Left ventricle myocardium inferior (tissue), 1 donor: Measurements from ENCODE around the gene RFTN2. TPM values are rescaled to one million over a fixed set of nuclear protein-coding genes. Genes with fewer than 3 reads are reported as not detected.
A peak's percentile ranks its signal among the peaks of the same experiment; 100 is the strongest.
"Not testable (repeated sequence)": the region's sequence is repeated elsewhere in the genome, so short reads cannot be mapped to it uniquely, and the experiment has no call there.

Source experiments
- DNase-seq: peaks from one replicate; pipeline ENCODE4 v3.0.0-alpha.2; 2020
- H3K27ac ChIP-seq: fragments of 200-600 bp; replicated peaks from 2 replicates; pipeline ENCODE4 v1.8.0; 2021
- H3K27me3 ChIP-seq: fragments of 200-600 bp; 2 replicates; pipeline ENCODE4 v1.8.0; 2021; ENCODE audit warnings: low read depth
- H3K36me3 ChIP-seq: fragments of 200-600 bp; 2 replicates; pipeline ENCODE4 v1.8.0; 2021
- H3K4me1 ChIP-seq: fragments of 200-600 bp; 2 replicates; pipeline ENCODE4 v1.8.0; 2021
- H3K4me3 ChIP-seq: fragments of 200-600 bp; 2 replicates; pipeline ENCODE4 v1.8.0; 2021; ENCODE audit warnings: mild to moderate bottlenecking, moderate library complexity
- H3K9me3 ChIP-seq: fragments of 200-600 bp; replicated peaks from 2 replicates; pipeline ENCODE4 v1.8.0; 2021
- CTCF ChIP-seq: fragments of 200-600 bp; IDR thresholded peaks from 2 replicates; pipeline ENCODE4 v1.8.0; 2021; ENCODE audit warnings: antibody characterized with exemption, mild to moderate bottlenecking, borderline replicate concordance
- intact Hi-C: fragments of 100-400 bp; cut with micrococcal nuclease; formaldehyde crosslinking; loops from one replicate; pipeline ENCODE4 v1.11.0; 2022
- total RNA-seq: library from RNA; stranded (reverse); fragmentation: NEBNext Ultra II Directional; extraction: Animal tissue kit (Norgen Biotek cat#: 25700); gene quantifications from one replicate; pipeline ENCODE4 v1.2.1, GENCODE V29; 2021
- donor health status: DM: no; HTN: yes; CAD: no; lungs with severe emphysema.

RFTN2 gene
- total RNA-seq, 1 donor from 2014 or later: 5.6 TPM

- Histone ChIP-seq H3K27me3 (no peaks in the 10 kb centered on the region), H3K9me3 (no peaks in the 10 kb centered on the region), H3K4me3 (no peak overlapping the region), H3K27ac (peak overlapping the region; percentile 3), H3K36me3 (peaks cover 10% of the 10 kb centered on the region), H3K4me1 (no peaks in the 10 kb centered on the region)
- DNase-seq: no peak
- intact Hi-C loops: no loop called here
- peak; percentile 45 for TF ChIP-seq CTCF
Observed at GRCh38 chr2:197599285-197599965, 76.0 kb downstream of the RFTN2 start.

DNA sequence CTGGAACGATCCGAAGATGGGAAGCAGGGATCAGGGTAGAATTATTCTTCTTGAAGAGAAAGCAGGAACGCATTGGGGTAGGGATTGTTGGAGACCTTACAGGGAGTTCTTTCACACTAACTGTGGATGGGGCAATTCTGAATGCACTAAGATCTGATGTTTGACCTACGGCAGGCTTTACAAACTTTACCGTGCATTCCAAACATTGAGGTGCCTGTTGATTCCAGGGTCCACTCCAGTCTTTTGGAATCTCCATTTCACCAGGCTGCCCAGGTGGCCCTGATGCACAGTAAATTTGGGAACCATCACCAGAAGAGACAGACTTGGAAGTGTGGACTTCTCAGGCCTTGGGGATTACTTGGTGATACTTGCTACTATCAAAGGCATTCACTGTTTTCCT is 76.9 kb downstream of the RFTN2 start:
- H3K36me3 ChIP-seq: peaks cover 10% of the 10 kb centered on the region
- no peak for DNase-seq
- no peaks in the 10 kb centered on the region for H3K27me3 ChIP-seq
- H3K9me3 ChIP-seq: no peaks in the 10 kb centered on the region
- H3K4me1 ChIP-seq: no peaks in the 10 kb centered on the region
- no peak for TF ChIP-seq CTCF
- no peak overlapping the region for H3K27ac ChIP-seq
- H3K4me3 ChIP-seq: no peak overlapping the region
- intact Hi-C loops: no loop called here

DNA sequence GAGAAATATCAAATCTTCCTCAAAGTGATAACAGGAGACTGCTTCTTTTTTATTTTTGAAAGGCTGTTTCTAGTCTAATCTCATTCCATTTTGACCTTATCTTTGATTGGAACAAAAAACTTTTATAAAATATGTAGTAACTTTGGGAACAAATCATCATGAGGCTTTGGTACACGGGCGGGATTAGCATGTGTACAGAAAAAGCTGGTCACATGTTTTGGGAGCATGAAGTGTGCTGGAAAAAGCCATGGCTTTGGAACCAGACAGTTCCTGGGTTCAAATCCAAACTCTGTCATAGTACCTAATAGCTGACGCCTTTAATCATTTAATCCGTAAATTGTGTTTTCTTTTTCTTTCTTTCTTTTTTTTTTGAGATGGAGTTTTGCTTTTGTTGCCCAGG is 78.2 kb downstream of the RFTN2 start:
- TF ChIP-seq CTCF: no peak
- H3K27ac ChIP-seq: no peak overlapping the region
- peaks cover 10% of the 10 kb centered on the region for H3K36me3 ChIP-seq
- H3K27me3 ChIP-seq: no peaks in the 10 kb centered on the region
- intact Hi-C loops: no loop called here
- no peak for DNase-seq
- no peak overlapping the region for H3K4me3 ChIP-seq
- H3K4me1 ChIP-seq: no peaks in the 10 kb centered on the region
- no peaks in the 10 kb centered on the region for H3K9me3 ChIP-seq

- TF ChIP-seq CTCF: no peak
- peaks cover 1% of the 10 kb centered on the region for H3K4me1 ChIP-seq
- H3K27me3 ChIP-seq: no peaks in the 10 kb centered on the region
- no peak overlapping the region for H3K27ac ChIP-seq
- intact Hi-C loops: no loop called here
- no peaks in the 10 kb centered on the region for H3K9me3 ChIP-seq
- no peak overlapping the region for H3K4me3 ChIP-seq
- no peak for DNase-seq
- peaks cover 10% of the 10 kb centered on the region for H3K36me3 ChIP-seq
Observed at GRCh38 chr2:197596766-197597165, 78.6 kb downstream of the RFTN2 start.

DNA sequence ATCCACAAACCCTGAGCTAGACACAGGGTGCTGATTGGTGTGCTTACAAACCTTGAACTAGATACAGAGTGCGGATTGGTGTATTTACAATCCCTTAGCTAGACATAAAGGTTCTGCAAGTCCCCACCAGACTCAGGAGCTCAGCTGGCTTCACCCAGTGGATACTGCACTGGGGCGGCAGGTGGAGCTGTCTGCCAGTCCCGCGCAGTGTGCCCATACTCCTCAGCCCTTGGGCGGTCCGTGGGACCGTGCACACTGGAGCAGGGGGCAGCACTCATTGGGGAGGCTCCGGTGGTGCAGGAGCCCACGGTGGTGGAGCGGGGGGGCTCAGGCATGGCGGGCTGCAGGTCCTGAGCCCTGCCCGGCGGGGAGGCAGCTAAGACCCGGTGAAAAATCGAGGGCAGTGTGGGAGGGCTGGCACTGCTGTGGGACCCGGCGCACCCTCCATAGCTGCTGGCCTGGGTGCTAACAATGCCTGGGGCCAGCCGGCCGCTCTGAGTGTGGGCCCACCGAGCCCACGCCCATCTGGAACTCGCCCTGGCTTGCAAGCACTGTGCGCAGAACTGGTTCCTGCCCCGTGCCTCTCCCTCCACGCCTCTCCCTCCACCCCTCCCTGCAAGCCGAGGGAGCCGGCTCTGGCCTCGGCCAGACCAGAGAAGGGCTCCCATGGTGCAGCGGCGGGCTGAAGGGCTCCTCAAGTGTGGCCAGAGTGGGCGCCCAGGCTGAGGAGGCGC is 83.9 kb downstream of the RFTN2 start:
- intact Hi-C loops: no loop called here

DNA sequence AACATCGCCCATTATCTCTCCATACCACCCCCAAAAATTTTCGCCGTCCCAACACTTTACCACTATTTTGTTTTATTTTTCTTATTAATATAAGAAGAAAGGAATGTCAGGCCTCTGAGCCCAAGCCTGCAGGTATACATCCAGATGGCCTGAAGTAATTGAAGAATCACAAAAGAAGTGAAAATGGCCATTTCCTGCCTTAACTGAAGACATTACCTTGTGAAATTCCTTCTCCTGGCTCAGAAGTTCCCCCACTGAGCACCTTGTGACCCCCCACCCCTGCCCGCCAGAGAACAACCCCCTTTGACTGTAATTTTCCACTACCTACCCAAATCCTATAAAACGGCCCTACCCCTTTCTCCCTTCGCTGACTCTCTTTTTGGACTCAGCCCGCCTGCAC is 88.1 kb downstream of the RFTN2 start:
- H3K9me3 ChIP-seq, H3K27ac ChIP-seq, DNase-seq, H3K4me3 ChIP-seq, intact Hi-C loops, H3K4me1 ChIP-seq, H3K36me3 ChIP-seq, H3K27me3 ChIP-seq: not testable (repeated sequence)

More for the DNA sequence above, 83.9 kb downstream of the RFTN2 start:
- Histone ChIP-seq H3K27me3 (no peaks in the 10 kb centered on the region), H3K36me3 (peaks cover 20% of the 10 kb centered on the region), H3K27ac (no peak overlapping the region), H3K9me3 (no peaks in the 10 kb centered on the region), H3K4me1 (peaks cover 5% of the 10 kb centered on the region), H3K4me3 (no peak overlapping the region)
- no peak for DNase-seq
- no peak for TF ChIP-seq CTCF

GRCh38 chr2:197580166-197580565 is 95.2 kb downstream of the RFTN2 start:
- H3K4me1 ChIP-seq, H3K27me3 ChIP-seq, H3K4me3 ChIP-seq, H3K36me3 ChIP-seq, H3K9me3 ChIP-seq, DNase-seq, H3K27ac ChIP-seq, intact Hi-C loops: not testable (repeated sequence)

GRCh38 chr2:197578294-197578693 is 97.1 kb downstream of the RFTN2 start:
- DNase-seq, H3K27me3 ChIP-seq, H3K27ac ChIP-seq, H3K9me3 ChIP-seq, H3K36me3 ChIP-seq, intact Hi-C loops, H3K4me3 ChIP-seq, H3K4me1 ChIP-seq: not testable (repeated sequence)
